Transverse colon (tissue), 4 donors: ENCODE data around the gene HECTD1.

Experiments
- CTCF ChIP-seq, 5 experiments: fragments of 200-600 bp in 3 of 5; fragments of 450-650 bp in 2 of 5; sonication (generic) in 3 of 5; IDR thresholded peaks; 1 replicate in 2 of 5; 2 replicates in 3 of 5; pipeline ENCODE4 v1.5.1; 2016 to 2017; ENCODE audit warnings: antibody characterized with exemption in 5 of 5, inconsistent platforms in 3 of 5, mild to moderate bottlenecking in 2 of 5, moderate library complexity in 1 of 5
- EP300 ChIP-seq: sonication (generic); formaldehyde crosslinking; IDR thresholded peaks from one replicate; pipeline ENCODE4 v1.6.1; 2017; ENCODE audit warnings: antibody characterized with exemption, low read depth
- POLR2A ChIP-seq: fragments of 450-650 bp; IDR thresholded peaks from one replicate; pipeline ENCODE4 v1.6.1; 2016; ENCODE audit warnings: antibody characterized with exemption, mild to moderate bottlenecking, moderate library complexity
- POLR2AphosphoS5 ChIP-seq, 3 donors: sonication (generic); formaldehyde crosslinking; IDR thresholded peaks; one replicate each; pipeline ENCODE4 v1.6.1; 2016; ENCODE audit warnings: antibody characterized with exemption in 3 of 3

DNA sequence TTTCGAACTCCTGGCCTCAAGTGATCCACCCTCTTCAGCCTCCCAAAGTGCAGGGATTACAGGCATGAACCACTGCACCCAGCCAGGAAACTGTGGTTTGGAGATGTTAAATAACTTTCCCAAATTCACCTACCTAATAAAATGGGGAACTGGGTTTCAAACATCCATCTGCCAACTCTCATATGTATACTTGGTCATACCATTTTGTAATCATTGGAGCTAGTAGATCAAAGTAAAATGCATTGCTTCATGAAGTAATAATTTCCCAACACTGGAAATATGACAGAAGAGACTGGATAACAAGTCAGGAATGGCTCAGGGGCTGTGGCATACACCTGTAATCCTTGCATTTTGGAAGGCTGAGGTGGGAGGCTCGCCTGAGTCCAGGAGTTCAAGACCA, 5.3 kb upstream of the HECTD1 start:
- TF ChIP-seq CTCF (IDR thresholded peaks at IDR 0.05) (no peak), POLR2A (no peak), EP300 (no peak), POLR2AphosphoS5 (IDR thresholded peaks at IDR 0.05) (no peak)
